ENCODE results near the gene CRYBG2.

- TF ChIP-seq, protein P1, sequence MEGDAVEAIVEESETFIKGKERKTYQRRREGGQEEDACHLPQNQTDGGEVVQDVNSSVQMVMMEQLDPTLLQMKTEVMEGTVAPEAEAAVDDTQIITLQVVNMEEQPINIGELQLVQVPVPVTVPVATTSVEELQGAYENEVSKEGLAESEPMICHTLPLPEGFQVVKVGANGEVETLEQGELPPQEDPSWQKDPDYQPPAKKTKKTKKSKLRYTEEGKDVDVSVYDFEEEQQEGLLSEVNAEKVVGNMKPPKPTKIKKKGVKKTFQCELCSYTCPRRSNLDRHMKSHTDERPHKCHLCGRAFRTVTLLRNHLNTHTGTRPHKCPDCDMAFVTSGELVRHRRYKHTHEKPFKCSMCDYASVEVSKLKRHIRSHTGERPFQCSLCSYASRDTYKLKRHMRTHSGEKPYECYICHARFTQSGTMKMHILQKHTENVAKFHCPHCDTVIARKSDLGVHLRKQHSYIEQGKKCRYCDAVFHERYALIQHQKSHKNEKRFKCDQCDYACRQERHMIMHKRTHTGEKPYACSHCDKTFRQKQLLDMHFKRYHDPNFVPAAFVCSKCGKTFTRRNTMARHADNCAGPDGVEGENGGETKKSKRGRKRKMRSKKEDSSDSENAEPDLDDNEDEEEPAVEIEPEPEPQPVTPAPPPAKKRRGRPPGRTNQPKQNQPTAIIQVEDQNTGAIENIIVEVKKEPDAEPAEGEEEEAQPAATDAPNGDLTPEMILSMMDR (IDR thresholded peaks at IDR 0.05): no peak
- TF ChIP-seq POLR2A (IDR thresholded peaks at IDR 0.05): no peak
Measured at GRCh38 chr1:26335774-26336476, 18.0 kb downstream of the CRYBG2 start.

Measured in testis (tissue), 2 donors.